HepG2 (cell line): ENCODE measurements around the gene GTF2H4. TPM values are rescaled to one million over a fixed set of nuclear protein-coding genes. Genes with fewer than 3 reads are reported as not detected.

Experiments
- CAMTA2 ChIP-seq: sonication (generic); formaldehyde crosslinking; IDR thresholded peaks from 2 replicates; pipeline ENCODE4 v1.4.0; 2020; ENCODE audit warnings: mild to moderate bottlenecking, missing genetic modification reagents, borderline replicate concordance
- GTF2F1 ChIP-seq: fragments of 150-350 bp; IDR thresholded peaks from 2 replicates; pipeline ENCODE4 v1.6.1; 2014; ENCODE audit warnings: low read length
- HDAC6 ChIP-seq: fragments of 200-600 bp; sonication (generic); IDR thresholded peaks from 2 replicates; pipeline ENCODE4 v1.7.0; 2017; ENCODE audit warnings: mild to moderate bottlenecking, antibody characterized with exemption, low read length, low read depth
- JUNB ChIP-seq: sonication (generic); formaldehyde crosslinking; IDR thresholded peaks from 2 replicates; pipeline ENCODE4 v1.8.0; 2022; ENCODE audit warnings: missing genetic modification reagents, mild to moderate bottlenecking, borderline replicate concordance
- KLF15 ChIP-seq: sonication (generic); formaldehyde crosslinking; IDR thresholded peaks from 2 replicates; pipeline ENCODE4 v1.8.1; 2023; ENCODE audit warnings: borderline replicate concordance, mild to moderate bottlenecking, inconsistent platforms, missing genetic modification reagents, mixed read lengths
- MYC ChIP-seq: sonication (generic); formaldehyde crosslinking; IDR thresholded peaks from 2 replicates; pipeline ENCODE4 v1.9.0; 2021; ENCODE audit warnings: missing genetic modification reagents, borderline replicate concordance
- NFE2L1 ChIP-seq: sonication (generic); formaldehyde crosslinking; IDR thresholded peaks from 2 replicates; pipeline ENCODE4 v1.4.0; 2020; ENCODE audit warnings: missing genetic modification reagents, mild to moderate bottlenecking, borderline replicate concordance
- SALL1 ChIP-seq: sonication (generic); formaldehyde crosslinking; IDR thresholded peaks from 2 replicates; pipeline ENCODE4 v1.8.0; 2022; ENCODE audit warnings: mild to moderate bottlenecking, missing genetic modification reagents
- SETDB1 ChIP-seq: sonication (generic); formaldehyde crosslinking; IDR thresholded peaks from 2 replicates; pipeline ENCODE4 v1.5.1; 2020; ENCODE audit warnings: missing genetic modification reagents, mild to moderate bottlenecking, borderline replicate concordance
- ZFP91 ChIP-seq: sonication (generic); formaldehyde crosslinking; IDR thresholded peaks from 2 replicates; pipeline ENCODE4 v1.9.0; 2022; ENCODE audit warnings: missing genetic modification reagents, mild to moderate bottlenecking, borderline replicate concordance
- ZNF12 ChIP-seq: sonication (generic); formaldehyde crosslinking; IDR thresholded peaks from 2 replicates; pipeline ENCODE4 v1.5.0; 2020; ENCODE audit warnings: missing genetic modification reagents
- ZNF143 ChIP-seq: sonication (generic); formaldehyde crosslinking; IDR thresholded peaks from 2 replicates; pipeline ENCODE4 v1.4.0; 2020; ENCODE audit warnings: missing genetic modification reagents
- ZNF280D ChIP-seq: sonication (generic); formaldehyde crosslinking; IDR thresholded peaks from 2 replicates; pipeline ENCODE4 v1.5.1; 2020; ENCODE audit warnings: mild to moderate bottlenecking, missing genetic modification reagents
- ZNF3 ChIP-seq: IDR thresholded peaks from 2 replicates; pipeline ENCODE4 v1.7.0; 2017; ENCODE audit warnings: inconsistent platforms
- ZNF33A ChIP-seq: sonication (generic); formaldehyde crosslinking; IDR thresholded peaks from 2 replicates; pipeline ENCODE4 v1.5.1; 2020; ENCODE audit warnings: missing genetic modification reagents, mild to moderate bottlenecking, moderate library complexity, borderline replicate concordance
- polyA plus RNA-seq, 8 experiments: library from polyadenylated mRNA; depleted of rRNA in 3 of 8; stranded (reverse) in 7 of 8; unstranded in 1 of 8; fragments of >200 nt; fragmentation: Illumina TruSeq in 4 of 8; extraction: Trizol in 4 of 8; gene quantifications; 2 replicates each; pipeline versions ENCODE4 v1.2.1 to v1.2.3, GENCODE V29; 2011 to 2016; ENCODE audit warnings: low read depth in 4 of 8, missing spikeins in 1 of 8, mixed read lengths in 1 of 8; ENCODE audit not compliant: insufficient read depth in 1 of 8
- total RNA-seq, 5 experiments: library from RNA; depleted of rRNA; stranded (reverse); fragments of >200 nt; fragmentation: Illumina TruSeq; extraction: Trizol; gene quantifications; 2 replicates each; pipeline ENCODE4 v1.2.3, GENCODE V29; 2016; ENCODE audit warnings: low read depth in 1 of 5

The GTF2H4 gene
- total and polyA plus RNA-seq, 2 of the 13 experiments (the other 11 are each of a cell fraction or from before 2014, with no cell fraction given), result 15.9 to 49.3 TPM

GRCh38 chr6:30883685-30884520 lies 24.1 kb upstream of the GTF2H4 start, which contains the start of gene DDR1 (continued):
- no peak; the same call in 1 of the 2 replicates for TF ChIP-seq ZNF280D
- TF ChIP-seq SALL1 (CRISPR knock-in tag), result peak; percentile 25; the same call in 1 of the 2 replicates
- peak; percentile 58; the same call in 1 of the 2 replicates for TF ChIP-seq ZFP91 (CRISPR knock-in tag)
- TF ChIP-seq MYC (CRISPR knock-in tag), result 0 out of 2 replicates have a peak, but pooled peaks have one; percentile 34
- TF ChIP-seq JUNB (CRISPR knock-in tag), result no peak
- TF ChIP-seq CAMTA2 (CRISPR knock-in tag), result peak; percentile 10; the same call in 1 of the 2 replicates
- no peak for TF ChIP-seq ZNF12
- no peak for TF ChIP-seq HDAC6
- TF ChIP-seq ZNF143 (CRISPR knock-in tag), result no peak
- no peak for TF ChIP-seq ZNF33A (CRISPR knock-in tag)
- 0 out of 2 replicates have a peak, but pooled peaks have one; percentile 60 for TF ChIP-seq KLF15 (CRISPR knock-in tag)
- no peak for TF ChIP-seq ZNF3 (CRISPR knock-in tag)
- TF ChIP-seq NFE2L1 (CRISPR knock-in tag), result no peak
- TF ChIP-seq SETDB1 (CRISPR knock-in tag), result no peak
- no peak for TF ChIP-seq GTF2F1
